ENCODE data around the gene PCMTD2. TPM values are rescaled to one million over a fixed set of nuclear protein-coding genes. Genes with fewer than 3 reads are reported as not detected.

PCMTD2 gene
- polyA plus RNA-seq, 1 of the 3 experiments (the other 2 are of a cell fraction), result 50.7 TPM

DNA sequence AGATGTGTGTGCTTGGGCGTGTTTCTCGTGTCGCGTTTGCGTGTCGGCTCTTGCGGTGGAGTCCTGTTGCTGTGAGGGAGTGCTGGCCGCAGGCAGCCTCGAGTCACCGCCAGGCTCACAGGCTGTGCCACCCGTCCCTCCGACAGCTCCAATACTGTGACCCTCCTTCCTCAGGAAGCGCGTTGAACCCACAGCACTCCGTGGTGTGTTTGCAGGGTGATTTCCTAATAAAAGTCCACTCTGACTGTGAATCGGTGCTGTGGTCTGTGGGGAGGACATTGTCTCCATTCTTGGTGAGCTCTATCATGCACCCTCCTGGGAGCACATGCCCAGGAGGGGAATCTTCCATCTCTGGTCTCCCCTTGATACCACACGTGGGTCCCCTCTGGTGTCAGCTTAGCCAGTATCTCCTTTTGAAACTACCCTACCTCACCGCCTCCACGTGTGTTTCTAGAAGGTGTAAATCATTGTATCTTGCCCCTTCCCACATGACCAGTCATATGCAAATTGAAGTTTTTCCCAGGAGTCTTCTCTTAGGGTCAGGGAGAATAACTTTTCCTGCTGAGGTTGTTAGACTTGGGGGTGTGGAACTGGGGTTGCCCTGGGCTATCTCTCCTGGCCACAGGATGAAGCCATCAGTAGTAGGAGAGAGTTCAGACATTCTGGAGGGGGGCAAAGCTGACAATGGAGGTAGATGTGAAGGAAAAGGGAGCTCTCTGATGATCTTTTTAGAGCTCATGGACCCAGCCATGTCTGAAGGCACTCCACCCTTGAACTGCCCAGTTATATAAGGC lies 13.3 kb upstream of the PCMTD2 start:
- Histone ChIP-seq H4K20me1 (ENCODE audit: insufficient read depth) (no peaks in the 10 kb centered on the region), H3K4me2 (no peak overlapping the region), H3K9me3 (no peaks in the 10 kb centered on the region), H3K27me3 (ENCODE audit: insufficient read depth) (peaks cover 14% of the 10 kb centered on the region; the same call in 1 of the 2 replicates), H3K27ac (ENCODE audit: low read depth in 2 of 2, low read length in 1 of 2) (no peak overlapping the region), H3K79me2 (ENCODE audit: insufficient read depth) (no peaks in the 10 kb centered on the region), H3F3A (replicated peaks; ENCODE audit: insufficient read depth) (no peaks in the 10 kb centered on the region), H3K36me3 (replicated peaks in 1 of 2; ENCODE audit: control insufficient read depth in 1 of 2, insufficient read depth in 2 of 2, low read length in 1 of 2) (no peaks in the 10 kb centered on the region), H3K4me1 (ENCODE audit: control insufficient read depth in 1 of 2, insufficient read depth in 2 of 2, low read depth in 1 of 2, low read length in 1 of 2) (no peaks in the 10 kb centered on the region), H3K4me3 (ENCODE audit: low read depth in 2 of 2, low read length in 1 of 2) (no peak overlapping the region), H3K9me2 (no peaks in the 10 kb centered on the region), H2AFZ (ENCODE audit: low read depth) (no peak overlapping the region), H3K9ac (no peak overlapping the region)
- 66% methylated on average over 19 of the region's 19 CpGs for WGBS (ENCODE audit: low lambda C conversion rate)
- no peak for TF ChIP-seq FOXM1 (IDR thresholded peaks at IDR 0.05; ENCODE audit: low read depth)
- ChIA-PET CTCF (interaction anchor here (1.1 kb wide), 1 partner anchor 121 kb away, joined by 3 read pairs; no protein-coding TSS in a partner anchor), POLR2A (no interaction called here)
- DNase-seq, result no peak

DNA sequence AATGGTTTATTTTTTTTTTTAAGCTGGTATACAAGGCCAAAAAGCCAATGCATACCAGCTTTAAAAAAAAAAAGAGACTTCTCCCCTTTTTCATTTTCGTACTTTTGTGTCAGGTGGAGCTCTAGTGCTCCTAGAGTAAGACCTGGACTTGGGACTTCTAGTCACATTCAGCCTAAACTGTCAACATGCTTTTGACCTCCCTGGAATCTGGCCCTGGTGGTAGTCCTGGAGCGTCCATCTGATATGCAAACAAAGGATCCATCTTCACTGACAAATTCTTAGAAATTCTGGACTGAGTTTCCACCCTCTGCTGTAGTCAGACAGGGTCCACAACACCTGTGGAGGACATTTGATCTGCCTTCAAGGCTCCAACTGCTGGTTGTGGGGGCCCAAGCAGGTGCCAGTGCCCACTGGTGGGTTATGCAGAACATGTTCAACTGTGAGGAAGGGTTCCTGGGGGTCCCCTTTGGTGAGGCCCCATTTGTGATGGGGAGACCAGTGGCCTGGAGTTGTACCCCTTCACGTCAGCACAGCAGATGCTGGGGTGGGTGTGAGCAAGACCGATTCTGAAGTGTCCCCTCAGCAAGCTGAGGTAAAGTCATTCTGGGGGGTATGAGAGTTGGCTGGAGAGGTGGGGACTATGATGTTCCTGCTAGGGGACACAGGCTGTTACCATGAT lies 12.6 kb upstream of the PCMTD2 start:
- Histone ChIP-seq H3K27ac (ENCODE audit: low read depth in 2 of 2, low read length in 1 of 2) (no peak overlapping the region), H3K4me3 (ENCODE audit: low read depth in 2 of 2, low read length in 1 of 2) (no peak overlapping the region), H3F3A (replicated peaks; ENCODE audit: insufficient read depth) (no peaks in the 10 kb centered on the region), H3K79me2 (ENCODE audit: insufficient read depth) (no peaks in the 10 kb centered on the region), H3K9me2 (no peaks in the 10 kb centered on the region), H3K4me1 (ENCODE audit: control insufficient read depth in 1 of 2, insufficient read depth in 2 of 2, low read depth in 1 of 2, low read length in 1 of 2) (no peaks in the 10 kb centered on the region), H3K36me3 (replicated peaks in 1 of 2; ENCODE audit: control insufficient read depth in 1 of 2, insufficient read depth in 2 of 2, low read length in 1 of 2) (no peaks in the 10 kb centered on the region), H3K9me3 (no peaks in the 10 kb centered on the region), H3K4me2 (no peak overlapping the region), H3K9ac (no peak overlapping the region), H2AFZ (ENCODE audit: low read depth) (no peak overlapping the region), H3K27me3 (ENCODE audit: insufficient read depth) (peaks cover 14% of the 10 kb centered on the region; the same call in 1 of the 2 replicates), H4K20me1 (ENCODE audit: insufficient read depth) (no peaks in the 10 kb centered on the region)
- POLR2A ChIA-PET, result no interaction called here
- CTCF ChIA-PET, result interaction anchor here (1.1 kb wide), 1 partner anchor 122 kb away, joined by 3 read pairs; no protein-coding TSS in a partner anchor
- 20% methylated on average over 4 of the region's 4 CpGs for WGBS (ENCODE audit: low lambda C conversion rate)
- TF ChIP-seq, protein P1, sequence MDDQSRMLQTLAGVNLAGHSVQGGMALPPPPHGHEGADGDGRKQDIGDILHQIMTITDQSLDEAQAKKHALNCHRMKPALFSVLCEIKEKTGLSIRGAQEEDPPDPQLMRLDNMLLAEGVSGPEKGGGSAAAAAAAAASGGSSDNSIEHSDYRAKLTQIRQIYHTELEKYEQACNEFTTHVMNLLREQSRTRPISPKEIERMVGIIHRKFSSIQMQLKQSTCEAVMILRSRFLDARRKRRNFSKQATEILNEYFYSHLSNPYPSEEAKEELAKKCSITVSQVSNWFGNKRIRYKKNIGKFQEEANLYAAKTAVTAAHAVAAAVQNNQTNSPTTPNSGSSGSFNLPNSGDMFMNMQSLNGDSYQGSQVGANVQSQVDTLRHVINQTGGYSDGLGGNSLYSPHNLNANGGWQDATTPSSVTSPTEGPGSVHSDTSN (IDR thresholded peaks at IDR 0.05), result no peak
- TF ChIP-seq YY1 (IDR thresholded peaks at IDR 0.05; ENCODE audit: low read depth), result no peak
- TF ChIP-seq POLR2AphosphoS5 (IDR thresholded peaks at IDR 0.05; ENCODE audit: low read depth, low read length), result no peak
- TF ChIP-seq GABPA (IDR thresholded peaks at IDR 0.05; ENCODE audit: low read depth), result no peak
- TF ChIP-seq, protein P2, sequence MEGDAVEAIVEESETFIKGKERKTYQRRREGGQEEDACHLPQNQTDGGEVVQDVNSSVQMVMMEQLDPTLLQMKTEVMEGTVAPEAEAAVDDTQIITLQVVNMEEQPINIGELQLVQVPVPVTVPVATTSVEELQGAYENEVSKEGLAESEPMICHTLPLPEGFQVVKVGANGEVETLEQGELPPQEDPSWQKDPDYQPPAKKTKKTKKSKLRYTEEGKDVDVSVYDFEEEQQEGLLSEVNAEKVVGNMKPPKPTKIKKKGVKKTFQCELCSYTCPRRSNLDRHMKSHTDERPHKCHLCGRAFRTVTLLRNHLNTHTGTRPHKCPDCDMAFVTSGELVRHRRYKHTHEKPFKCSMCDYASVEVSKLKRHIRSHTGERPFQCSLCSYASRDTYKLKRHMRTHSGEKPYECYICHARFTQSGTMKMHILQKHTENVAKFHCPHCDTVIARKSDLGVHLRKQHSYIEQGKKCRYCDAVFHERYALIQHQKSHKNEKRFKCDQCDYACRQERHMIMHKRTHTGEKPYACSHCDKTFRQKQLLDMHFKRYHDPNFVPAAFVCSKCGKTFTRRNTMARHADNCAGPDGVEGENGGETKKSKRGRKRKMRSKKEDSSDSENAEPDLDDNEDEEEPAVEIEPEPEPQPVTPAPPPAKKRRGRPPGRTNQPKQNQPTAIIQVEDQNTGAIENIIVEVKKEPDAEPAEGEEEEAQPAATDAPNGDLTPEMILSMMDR (IDR thresholded peaks at IDR 0.05), result no peak
- no peak for TF ChIP-seq TCF12 (IDR thresholded peaks at IDR 0.05)
- TF ChIP-seq RAD21 (IDR thresholded peaks at IDR 0.05; ENCODE audit: low read length), result no peak
- no peak for TF ChIP-seq ELF1 (IDR thresholded peaks at IDR 0.05)
- TF ChIP-seq NFIC (IDR thresholded peaks at IDR 0.05; ENCODE audit: borderline replicate concordance), result no peak
- no peak for TF ChIP-seq RCOR1 (IDR thresholded peaks at IDR 0.05; ENCODE audit: low read length)
- TF ChIP-seq RXRA (IDR thresholded peaks at IDR 0.05; ENCODE audit: borderline replicate concordance, low read depth), result no peak
- no peak for TF ChIP-seq FOXM1 (IDR thresholded peaks at IDR 0.05; ENCODE audit: low read depth)
- TF ChIP-seq, protein P3, sequence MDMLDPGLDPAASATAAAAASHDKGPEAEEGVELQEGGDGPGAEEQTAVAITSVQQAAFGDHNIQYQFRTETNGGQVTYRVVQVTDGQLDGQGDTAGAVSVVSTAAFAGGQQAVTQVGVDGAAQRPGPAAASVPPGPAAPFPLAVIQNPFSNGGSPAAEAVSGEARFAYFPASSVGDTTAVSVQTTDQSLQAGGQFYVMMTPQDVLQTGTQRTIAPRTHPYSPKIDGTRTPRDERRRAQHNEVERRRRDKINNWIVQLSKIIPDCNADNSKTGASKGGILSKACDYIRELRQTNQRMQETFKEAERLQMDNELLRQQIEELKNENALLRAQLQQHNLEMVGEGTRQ (IDR thresholded peaks at IDR 0.05; ENCODE audit: borderline replicate concordance, low read depth, low read length), result no peak
- no peak for DNase-seq
